ENCODE results near the gene CSN3. TPM values are rescaled to one million over a fixed set of nuclear protein-coding genes. Genes with fewer than 3 reads are reported as not detected.
A peak's percentile ranks its signal among the peaks of the same experiment; 100 is the strongest.
"Not testable (repeated sequence)": the region's sequence is repeated elsewhere in the genome, so short reads cannot be mapped to it uniquely, and the experiment has no call there.

The CSN3 gene, protein sequence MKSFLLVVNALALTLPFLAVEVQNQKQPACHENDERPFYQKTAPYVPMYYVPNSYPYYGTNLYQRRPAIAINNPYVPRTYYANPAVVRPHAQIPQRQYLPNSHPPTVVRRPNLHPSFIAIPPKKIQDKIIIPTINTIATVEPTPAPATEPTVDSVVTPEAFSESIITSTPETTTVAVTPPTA
- total RNA-seq (not detected), polyA plus RNA-seq (not detected)
- long read RNA-seq, donor 1: 0 reads
- long read RNA-seq, donor 2: 0 reads
- long read RNA-seq, donor 3: 0 reads
- long read RNA-seq, donor 4: 0 reads
- long read RNA-seq, donor 5: 0 reads
- long read RNA-seq, donor 6: 0 reads
- long read RNA-seq, donor 7: 0 reads
- long read RNA-seq, donor 8: 0 reads
- long read RNA-seq, donor 9: 0 reads
- long read RNA-seq, donor 10: 0 reads

DNA sequence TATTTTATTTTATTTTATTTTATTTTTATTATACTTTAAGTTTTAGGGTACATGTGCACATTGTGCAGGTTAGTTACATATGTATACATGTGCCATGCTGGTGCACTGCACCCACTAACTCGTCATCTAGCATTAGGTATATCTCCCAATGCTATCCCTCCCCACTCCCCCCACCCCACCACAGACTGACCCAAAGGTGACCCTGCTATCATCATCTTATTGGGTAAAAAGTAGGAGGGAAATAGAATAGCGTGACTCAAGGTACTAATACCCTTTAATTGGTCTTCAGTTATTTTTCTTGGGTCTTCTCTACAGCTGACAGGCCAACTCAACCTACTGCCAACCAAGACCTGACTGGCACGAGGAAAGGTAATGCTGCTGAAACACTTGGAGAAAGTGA lies at the start of gene CSN3:
CSN3 (plus strand) TSS at position 301 of the 400 bp plus-strand sequence. CDS start 2,223 bp downstream, outside the sequence.
- H3K27ac ChIP-seq; intact Hi-C loops (cut with DNase I; ENCODE audit: low total_unique reads); H3K4me1 ChIP-seq: not testable (repeated sequence)

DNA sequence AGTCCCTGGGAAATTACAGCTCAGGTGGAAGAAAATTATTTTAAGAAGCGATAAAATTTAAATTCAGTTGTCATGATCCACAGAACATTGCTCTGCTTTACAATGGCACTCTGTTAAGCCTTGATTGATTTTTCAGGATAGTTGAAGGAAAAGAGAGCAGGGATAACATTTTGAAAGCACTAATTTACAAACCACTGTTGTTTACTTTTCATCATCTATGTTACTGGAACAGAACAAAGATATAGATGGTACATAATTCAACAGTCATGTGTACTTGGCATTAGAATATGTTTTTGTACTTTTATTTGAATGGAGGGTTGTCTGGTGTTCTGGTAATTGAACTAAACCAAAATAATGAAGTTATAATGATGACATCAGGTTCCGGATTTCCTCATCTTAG lies 49.5 kb upstream of the CSN3 start:
- WGBS, 5 donors: 89 to 95% (median 89%) methylated on average over 2 of the region's 2 CpGs
- DNase-seq: no peak
- Histone ChIP-seq H3K9me3 (no peaks in the 10 kb centered on the region), H3K4me3 (no peak overlapping the region), H3K4me1 (peaks cover 0 to 7% (median 0%) of the 10 kb centered on the region in 4 donors), H3K27ac (no peak overlapping the region), H3K36me3 (no peaks in the 10 kb centered on the region), H3K27me3 (no peaks in the 10 kb centered on the region)
- no peak for TF ChIP-seq POLR2A (IDR thresholded peaks at IDR 0.05)
- TF ChIP-seq, protein P1, sequence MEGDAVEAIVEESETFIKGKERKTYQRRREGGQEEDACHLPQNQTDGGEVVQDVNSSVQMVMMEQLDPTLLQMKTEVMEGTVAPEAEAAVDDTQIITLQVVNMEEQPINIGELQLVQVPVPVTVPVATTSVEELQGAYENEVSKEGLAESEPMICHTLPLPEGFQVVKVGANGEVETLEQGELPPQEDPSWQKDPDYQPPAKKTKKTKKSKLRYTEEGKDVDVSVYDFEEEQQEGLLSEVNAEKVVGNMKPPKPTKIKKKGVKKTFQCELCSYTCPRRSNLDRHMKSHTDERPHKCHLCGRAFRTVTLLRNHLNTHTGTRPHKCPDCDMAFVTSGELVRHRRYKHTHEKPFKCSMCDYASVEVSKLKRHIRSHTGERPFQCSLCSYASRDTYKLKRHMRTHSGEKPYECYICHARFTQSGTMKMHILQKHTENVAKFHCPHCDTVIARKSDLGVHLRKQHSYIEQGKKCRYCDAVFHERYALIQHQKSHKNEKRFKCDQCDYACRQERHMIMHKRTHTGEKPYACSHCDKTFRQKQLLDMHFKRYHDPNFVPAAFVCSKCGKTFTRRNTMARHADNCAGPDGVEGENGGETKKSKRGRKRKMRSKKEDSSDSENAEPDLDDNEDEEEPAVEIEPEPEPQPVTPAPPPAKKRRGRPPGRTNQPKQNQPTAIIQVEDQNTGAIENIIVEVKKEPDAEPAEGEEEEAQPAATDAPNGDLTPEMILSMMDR (IDR thresholded peaks at IDR 0.05): no peak
- no peak for TF ChIP-seq POLR2AphosphoS5 (IDR thresholded peaks at IDR 0.05)
- no peak for TF ChIP-seq EP300 (IDR thresholded peaks at IDR 0.05)
- intact Hi-C loops (cut with DNase I; ENCODE audit: low total_unique reads): no loop called here

More for the DNA sequence above, at the start of gene CSN3:
- not testable (repeated sequence) for H3K36me3 ChIP-seq, H3K4me3 ChIP-seq, H3K9me3 ChIP-seq, DNase-seq, H3K27me3 ChIP-seq
- WGBS, 5 donors: 84 to 96% (median 90%) methylated on average over 2 to 3 of the region's 3 CpGs

DNA sequence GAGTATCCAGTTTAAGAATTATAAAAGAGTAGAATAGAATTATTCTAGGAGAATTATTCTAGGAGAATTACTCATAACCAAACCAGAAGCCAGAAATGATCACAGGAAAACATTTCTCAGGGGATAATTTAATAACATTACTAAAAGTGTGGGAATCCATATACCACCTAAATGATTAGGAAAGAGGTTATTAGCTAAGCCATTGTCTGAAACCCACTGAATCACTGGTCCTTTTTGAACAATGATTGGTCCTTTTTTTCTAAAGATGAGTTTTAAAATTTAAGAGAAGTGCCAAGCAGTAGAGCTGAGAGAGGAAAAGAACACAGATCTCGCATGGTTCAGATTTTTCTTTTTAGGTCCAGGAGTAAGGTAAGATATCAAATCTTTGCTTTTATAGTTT lies 47.0 kb upstream of the CSN3 start, which contains the start of gene ODAM:
ODAM (plus strand) TSS at position 301 of the 400 bp plus-strand sequence. CDS start 819 bp downstream, outside the sequence.
- intact Hi-C loops (cut with DNase I; ENCODE audit: low total_unique reads): no loop called here
- H3K27me3 ChIP-seq: no peaks in the 10 kb centered on the region
- H3K27ac ChIP-seq: no peak within 1 kb of the TSS
- no peak for TF ChIP-seq EP300 (IDR thresholded peaks at IDR 0.05)
- TF ChIP-seq, protein P1 (IDR thresholded peaks at IDR 0.05): no peak
- TF ChIP-seq POLR2AphosphoS5 (IDR thresholded peaks at IDR 0.05): no peak
- TF ChIP-seq POLR2A (IDR thresholded peaks at IDR 0.05): no peak
- H3K9me3 ChIP-seq: no peaks in the 10 kb centered on the region
- 80 to 96% (median 90%) methylated on average over 1 of the region's 1 CpG for WGBS, 5 donors
- H3K4me3 ChIP-seq: no peak within 1 kb of the TSS
- H3K36me3 ChIP-seq: no peaks in the 10 kb centered on the region
- H3K4me1 ChIP-seq: peaks cover 5 to 19% (median 7%) of the 10 kb centered on the region in 4 donors
- no peak for DNase-seq

DNA sequence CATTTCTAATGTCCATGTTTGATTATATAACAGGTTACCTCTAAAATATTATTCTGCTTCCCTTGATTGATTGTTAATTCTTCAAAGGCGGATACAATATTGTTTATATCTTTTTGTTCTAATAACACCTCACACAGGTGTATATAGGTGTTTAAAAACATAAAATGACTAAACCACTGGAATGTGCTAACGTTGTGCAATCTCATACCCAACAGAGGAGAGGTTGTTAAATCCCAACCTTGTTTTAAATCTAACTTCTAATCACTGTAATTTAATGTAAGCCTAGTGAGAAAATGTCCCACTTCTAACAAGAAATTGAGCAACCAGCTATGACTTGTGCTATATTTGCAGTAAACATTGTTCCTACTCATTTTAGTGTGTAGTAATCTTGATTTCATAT lies 45.5 kb upstream of the CSN3 start:
- TF ChIP-seq POLR2A (IDR thresholded peaks at IDR 0.05) (no peak), POLR2AphosphoS5 (IDR thresholded peaks at IDR 0.05) (no peak), EP300 (IDR thresholded peaks at IDR 0.05) (no peak)
- TF ChIP-seq, protein P1 (IDR thresholded peaks at IDR 0.05): no peak
- Histone ChIP-seq H3K4me1 (peaks cover 5 to 19% (median 7%) of the 10 kb centered on the region in 4 donors), H3K9me3 (no peaks in the 10 kb centered on the region), H3K27me3 (no peaks in the 10 kb centered on the region), H3K36me3 (no peaks in the 10 kb centered on the region), H3K4me3 (no peak overlapping the region), H3K27ac (no peak overlapping the region)
- no peak for DNase-seq
- whole genome bisulfite sequencing, 5 donors: 48 to 62% (median 54%) methylated on average over 2 of the region's 2 CpGs
- intact Hi-C loops (cut with DNase I; ENCODE audit: low total_unique reads): no loop called here

DNA sequence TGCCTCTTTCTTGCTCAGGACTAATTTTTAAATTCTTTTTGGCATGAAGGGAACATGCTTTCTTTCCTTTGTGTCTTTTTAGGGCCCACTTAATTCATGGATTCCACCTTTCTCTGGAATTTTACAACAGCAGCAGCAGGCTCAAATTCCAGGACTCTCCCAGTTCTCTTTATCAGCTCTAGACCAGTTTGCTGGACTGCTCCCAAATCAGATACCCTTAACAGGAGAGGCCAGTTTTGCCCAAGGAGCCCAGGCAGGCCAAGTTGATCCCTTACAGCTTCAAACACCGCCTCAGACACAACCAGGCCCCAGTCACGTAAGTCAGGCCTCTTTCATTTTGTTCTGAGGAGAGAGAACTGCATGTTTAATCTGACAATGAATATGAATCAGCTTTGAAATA lies 44.6 kb upstream of the CSN3 start:
- Histone ChIP-seq H3K27me3 (no peaks in the 10 kb centered on the region), H3K27ac (peak overlapping the region in 3 of 5 donors; percentile 18 to 62 (median 40)), H3K4me3 (no peak overlapping the region), H3K36me3 (no peaks in the 10 kb centered on the region), H3K9me3 (no peaks in the 10 kb centered on the region), H3K4me1 (peaks cover 5 to 19% (median 7%) of the 10 kb centered on the region in 4 donors)
- TF ChIP-seq POLR2AphosphoS5 (IDR thresholded peaks at IDR 0.05) (peak in 2 of 3 donors; percentile 27 to 57), POLR2A (IDR thresholded peaks at IDR 0.05) (no peak), EP300 (IDR thresholded peaks at IDR 0.05) (no peak)
- 24 to 41% (median 35%) methylated on average over 2 of the region's 2 CpGs for WGBS, 5 donors
- intact Hi-C loops (cut with DNase I; ENCODE audit: low total_unique reads): no loop called here
- DNase-seq: peak; percentile 83 to 86
